Muscle layer of duodenum (tissue), 2 donors: ENCODE results near the gene GLUD2.
"Not testable (repeated sequence)": the region's sequence is repeated elsewhere in the genome, so short reads cannot be mapped to it uniquely, and the experiment has no call there.

Source experiments
- H3K27ac ChIP-seq: one replicate; pipeline ENCODE4 v1.7.0; 2013; ENCODE audit warnings: mild to moderate bottlenecking, low read length
- H3K27me3 ChIP-seq: one replicate; pipeline ENCODE4 v1.7.0; 2013; ENCODE audit warnings: low read depth, mild to moderate bottlenecking, control low read depth, low read length
- H3K36me3 ChIP-seq, 2 donors: one replicate each; pipeline ENCODE4 v1.7.0; 2013; ENCODE audit warnings: low read length in 2 of 2, control low read depth in 1 of 2, mild to moderate bottlenecking in 1 of 2; ENCODE audit not compliant: insufficient read depth in 2 of 2, control insufficient read depth in 1 of 2
- H3K4me1 ChIP-seq, 2 donors: one replicate each; pipeline ENCODE4 v1.7.0; 2013; ENCODE audit warnings: low read length in 2 of 2, mild to moderate bottlenecking in 2 of 2, control low read depth in 1 of 2, moderate library complexity in 1 of 2; ENCODE audit not compliant: insufficient read depth in 2 of 2, control insufficient read depth in 1 of 2
- H3K4me3 ChIP-seq, 2 donors: one replicate each; pipeline ENCODE4 v1.7.0; 2013; ENCODE audit warnings: low read length in 2 of 2, low read depth in 1 of 2, mild to moderate bottlenecking in 1 of 2
- H3K9me3 ChIP-seq, 2 donors: one replicate each; pipeline ENCODE4 v1.7.0; 2013; ENCODE audit warnings: low read length in 2 of 2, control low read depth in 1 of 2, mild to moderate bottlenecking in 1 of 2; ENCODE audit not compliant: control insufficient read depth in 1 of 2
- donor health status: healthy.

Gene GLUD2

DNA sequence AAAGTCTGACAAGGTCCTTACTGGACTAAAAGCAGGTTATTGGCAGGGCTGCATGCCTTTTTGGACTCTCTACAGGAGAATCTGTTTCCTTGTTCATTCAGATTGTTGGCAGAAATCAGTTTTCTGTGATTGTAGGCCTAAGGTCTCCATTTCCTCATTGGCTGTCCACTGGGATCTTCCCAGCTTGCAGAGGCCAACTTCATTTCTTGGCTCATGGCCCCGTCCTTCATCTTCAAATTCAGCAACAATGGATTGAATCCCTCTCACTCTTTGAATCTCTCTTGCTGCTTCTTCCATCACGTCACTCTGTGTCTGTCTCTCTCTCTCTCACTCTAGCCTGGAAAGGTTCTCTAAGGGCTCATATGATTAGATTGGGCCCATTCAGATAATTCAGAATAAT is 14.9 kb upstream of the GLUD2 start:
- H3K4me3 ChIP-seq: no peak overlapping the region
- no peaks in the 10 kb centered on the region for H3K9me3 ChIP-seq
- H3K27me3 ChIP-seq: no peaks in the 10 kb centered on the region
- H3K4me1 ChIP-seq: no peaks in the 10 kb centered on the region
- H3K27ac ChIP-seq: no peak overlapping the region
- no peaks in the 10 kb centered on the region for H3K36me3 ChIP-seq

DNA sequence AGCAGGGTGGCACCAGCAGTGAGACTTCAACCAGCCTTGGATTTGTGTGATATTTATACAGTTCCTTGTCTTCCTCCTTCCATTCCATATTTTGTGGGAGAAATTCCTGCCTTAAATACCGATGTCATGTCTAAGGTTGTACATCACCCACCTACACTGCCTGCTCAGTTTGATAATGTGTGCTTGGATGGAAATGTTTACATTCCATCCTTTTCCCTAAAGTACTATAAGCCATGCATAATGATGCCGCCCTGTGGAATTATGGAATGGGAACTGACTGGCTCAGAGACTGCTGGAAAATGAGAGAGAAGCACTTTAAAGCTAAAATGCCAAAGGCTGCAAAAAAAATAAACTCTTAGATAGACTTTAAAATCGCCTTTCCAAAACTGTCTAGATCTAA is 11.3 kb upstream of the GLUD2 start:
- H3K9me3 ChIP-seq: no peaks in the 10 kb centered on the region
- H3K4me1 ChIP-seq: no peaks in the 10 kb centered on the region
- no peaks in the 10 kb centered on the region for H3K27me3 ChIP-seq

DNA sequence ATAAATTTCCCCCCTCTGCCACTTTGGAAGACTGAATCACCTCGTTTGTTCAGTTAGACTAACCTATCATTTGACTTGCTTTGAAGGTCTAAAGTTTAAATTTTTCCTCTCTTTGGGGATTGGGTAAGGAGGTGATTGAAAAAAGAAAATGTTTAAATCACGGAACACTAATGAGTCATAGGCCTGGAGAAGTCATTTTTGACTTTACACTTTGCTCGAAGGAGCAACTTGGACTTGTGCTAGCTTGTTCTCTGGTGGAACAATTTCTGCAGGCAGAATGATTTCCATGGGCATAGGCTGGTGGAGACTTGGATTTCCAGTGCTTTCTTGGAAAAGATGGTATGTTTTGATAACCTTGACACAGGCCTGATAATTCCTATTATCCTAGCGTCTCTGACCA is 10.5 kb upstream of the GLUD2 start:
- Histone ChIP-seq H3K27me3 (no peaks in the 10 kb centered on the region), H3K4me1 (no peaks in the 10 kb centered on the region), H3K9me3 (no peaks in the 10 kb centered on the region), H3K36me3 (no peaks in the 10 kb centered on the region), H3K4me3 (no peak overlapping the region), H3K27ac (no peak overlapping the region)

More for the DNA sequence above, 11.3 kb upstream of the GLUD2 start:
- H3K36me3 ChIP-seq: no peaks in the 10 kb centered on the region
- no peak overlapping the region for H3K4me3 ChIP-seq
- H3K27ac ChIP-seq: no peak overlapping the region

DNA sequence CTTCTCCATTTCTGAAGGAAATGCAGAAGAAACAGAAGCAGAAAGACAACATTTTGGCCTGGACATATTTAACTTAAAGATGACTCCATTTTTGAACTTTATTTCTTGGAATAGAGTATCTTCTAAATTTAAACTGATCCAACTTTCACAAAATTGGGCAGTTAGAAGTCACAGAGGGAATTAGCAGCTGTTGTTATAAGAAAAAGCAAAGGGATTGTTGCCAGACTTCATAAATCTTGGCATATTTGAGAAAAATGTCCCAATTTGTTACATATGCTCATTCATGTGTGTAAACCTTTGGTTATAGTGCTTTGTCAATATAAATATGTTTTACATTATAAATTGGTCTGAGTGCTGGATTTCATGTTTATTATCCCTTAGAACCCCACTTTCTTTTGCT is 3.4 kb downstream of the GLUD2 start:
- Histone ChIP-seq H3K27ac (no peak overlapping the region), H3K27me3 (no peaks in the 10 kb centered on the region), H3K4me1 (no peaks in the 10 kb centered on the region), H3K4me3 (no peak overlapping the region), H3K9me3 (no peaks in the 10 kb centered on the region), H3K36me3 (no peaks in the 10 kb centered on the region)

DNA sequence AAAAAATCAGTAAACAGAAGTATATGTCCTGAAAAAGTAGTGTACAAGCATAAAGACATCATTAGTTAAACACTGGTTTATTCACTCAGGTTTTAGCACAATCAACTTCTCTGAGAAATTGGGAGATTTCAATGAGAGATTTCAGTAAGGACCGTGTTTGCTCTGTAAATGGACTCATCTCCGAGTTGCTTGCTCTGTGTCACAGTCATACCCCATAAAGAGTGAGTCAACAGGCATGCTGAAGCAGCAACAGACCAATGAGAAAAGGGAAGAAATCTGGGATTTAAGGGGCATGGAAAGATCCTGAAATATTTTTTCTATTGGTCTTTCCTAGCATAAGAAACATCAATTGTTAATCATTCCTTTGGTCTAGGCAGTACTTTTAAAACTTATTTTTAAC is 4.7 kb downstream of the GLUD2 start:
- H3K27ac ChIP-seq: no peak overlapping the region
- H3K27me3 ChIP-seq: no peaks in the 10 kb centered on the region
- no peaks in the 10 kb centered on the region for H3K36me3 ChIP-seq
- no peaks in the 10 kb centered on the region for H3K9me3 ChIP-seq
- no peak overlapping the region for H3K4me3 ChIP-seq
- no peaks in the 10 kb centered on the region for H3K4me1 ChIP-seq

DNA sequence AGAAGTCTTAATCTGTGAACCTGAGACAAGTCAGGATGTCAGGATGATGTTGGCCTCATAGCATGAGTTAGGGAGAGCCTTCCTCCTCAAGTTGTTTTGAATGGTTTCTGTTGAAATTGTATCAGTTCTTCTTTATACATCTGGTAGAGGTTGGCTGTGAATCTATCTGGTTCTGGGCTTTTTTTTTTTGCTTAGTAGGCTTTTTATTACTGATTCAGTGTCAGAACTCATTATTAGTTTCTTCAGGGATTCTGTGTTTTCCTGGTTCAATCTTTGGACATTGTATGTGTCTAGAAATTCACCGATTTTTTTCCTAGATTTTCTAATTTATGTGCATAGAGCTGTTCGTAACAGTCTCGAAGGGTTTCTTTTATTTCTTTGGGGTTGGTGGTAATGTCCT is 14.9 kb downstream of the GLUD2 start:
- Histone ChIP-seq H3K9me3 (no peaks in the 10 kb centered on the region), H3K4me3 (no peak overlapping the region), H3K36me3 (no peaks in the 10 kb centered on the region), H3K27ac (no peak overlapping the region), H3K4me1 (no peaks in the 10 kb centered on the region), H3K27me3 (no peaks in the 10 kb centered on the region)

DNA sequence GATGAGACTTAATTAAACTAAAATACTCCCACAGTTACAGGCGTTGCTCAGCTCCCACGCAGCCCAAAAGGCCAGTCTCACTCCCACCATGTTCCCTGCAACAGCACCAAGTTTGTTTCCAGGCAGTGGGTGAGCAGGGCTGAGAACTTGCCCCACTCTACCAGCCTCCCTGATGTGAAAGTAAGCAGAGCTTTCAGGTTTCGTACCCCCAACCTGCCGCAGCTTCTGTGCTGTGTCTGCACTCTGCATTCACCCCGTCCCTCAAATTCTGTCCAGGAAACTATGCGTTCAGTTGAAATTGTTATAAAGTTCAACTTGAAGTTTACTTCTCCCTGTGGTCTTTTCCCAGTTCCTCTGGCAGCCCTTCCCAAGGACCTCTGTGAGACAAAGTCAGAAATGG is 17.2 kb downstream of the GLUD2 start:
- H3K27me3 ChIP-seq: no peaks in the 10 kb centered on the region

DNA sequence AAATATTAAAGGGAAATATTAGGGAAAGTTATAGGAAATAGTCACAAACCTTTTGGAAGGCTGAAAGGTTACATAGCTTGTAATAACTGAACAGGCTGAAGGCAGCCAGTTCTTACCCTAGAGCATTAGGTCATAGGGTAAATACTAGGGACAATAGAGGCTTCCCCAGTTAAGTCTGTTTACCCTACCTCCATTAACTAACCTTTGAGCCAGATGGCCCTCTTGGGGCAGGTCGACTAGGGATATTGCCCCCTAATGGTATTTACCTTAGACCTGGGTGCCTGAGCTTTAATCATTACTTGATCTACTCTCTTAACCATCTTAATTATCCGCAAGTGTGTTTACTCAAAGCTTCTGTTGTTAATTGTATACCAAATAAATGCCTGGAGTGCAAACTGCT is 36.8 kb downstream of the GLUD2 start:
- H3K36me3 ChIP-seq, H3K27ac ChIP-seq, H3K4me3 ChIP-seq, H3K9me3 ChIP-seq, H3K4me1 ChIP-seq, H3K27me3 ChIP-seq: not testable (repeated sequence)

More for the DNA sequence above, 17.2 kb downstream of the GLUD2 start:
- H3K9me3 ChIP-seq: no peaks in the 10 kb centered on the region
- H3K27ac ChIP-seq: no peak overlapping the region
- H3K4me1 ChIP-seq: no peaks in the 10 kb centered on the region
- no peaks in the 10 kb centered on the region for H3K36me3 ChIP-seq
- no peak overlapping the region for H3K4me3 ChIP-seq

DNA sequence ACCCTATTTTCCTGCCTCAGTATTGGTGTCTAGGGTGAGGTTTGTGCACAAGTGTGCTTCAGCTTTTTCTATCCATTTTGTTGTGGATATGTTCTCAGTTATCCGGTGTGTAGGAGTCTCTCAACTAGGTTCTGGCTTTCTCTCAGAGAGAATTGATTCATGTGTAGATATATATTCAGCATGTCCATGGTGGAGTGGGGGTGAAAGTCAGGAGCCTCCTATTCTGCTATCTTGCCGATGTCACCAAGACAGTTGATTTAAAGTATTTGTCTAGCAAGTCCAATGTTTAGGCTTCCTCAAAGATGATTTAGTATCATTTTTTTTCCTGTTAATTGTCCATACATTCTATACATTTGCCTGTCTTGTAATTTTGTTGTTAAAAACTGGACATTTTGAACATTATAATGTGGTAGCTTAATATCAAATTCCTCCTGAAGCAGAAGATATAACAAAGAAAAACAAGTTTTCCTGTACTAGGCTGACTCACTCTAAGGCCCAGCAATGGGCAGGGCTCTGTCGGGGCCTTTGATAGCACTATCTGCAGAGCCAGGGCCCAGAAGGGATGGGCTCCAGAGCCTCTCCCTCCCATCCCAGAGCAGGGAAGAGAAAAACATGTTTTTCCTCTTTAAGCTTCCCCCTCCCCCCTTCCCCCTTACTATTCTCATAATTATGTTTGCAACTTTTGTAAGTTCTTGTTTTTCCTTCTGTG is 37.6 kb downstream of the GLUD2 start:
- Histone ChIP-seq H3K9me3 (no peaks in the 10 kb centered on the region), H3K4me3 (no peak overlapping the region), H3K27ac (no peak overlapping the region), H3K36me3 (no peaks in the 10 kb centered on the region), H3K27me3 (no peaks in the 10 kb centered on the region), H3K4me1 (no peaks in the 10 kb centered on the region)

DNA sequence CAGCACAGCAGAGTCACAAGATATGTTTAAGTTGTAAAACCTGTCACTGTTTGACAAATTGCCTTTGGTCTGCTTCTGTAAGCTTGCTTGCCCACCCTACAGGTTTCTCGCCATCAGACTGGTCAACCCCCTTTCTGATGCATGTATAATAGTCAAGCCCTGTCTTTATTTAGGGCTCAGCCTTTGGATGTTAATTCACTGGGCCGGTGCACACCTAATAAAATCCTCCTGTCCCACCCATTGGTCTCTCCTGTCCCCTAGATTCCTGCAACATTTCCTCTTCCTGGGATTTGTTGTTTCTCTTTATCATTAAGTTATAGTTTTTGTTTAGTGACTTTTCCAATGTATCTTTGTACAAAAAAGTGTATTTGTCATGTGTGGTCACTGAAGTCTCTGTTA is 38.2 kb downstream of the GLUD2 start:
- no peak overlapping the region for H3K4me3 ChIP-seq
- H3K27ac ChIP-seq: no peak overlapping the region
- H3K9me3 ChIP-seq: no peaks in the 10 kb centered on the region
- no peaks in the 10 kb centered on the region for H3K27me3 ChIP-seq
- H3K36me3 ChIP-seq: no peaks in the 10 kb centered on the region
- no peaks in the 10 kb centered on the region for H3K4me1 ChIP-seq

DNA sequence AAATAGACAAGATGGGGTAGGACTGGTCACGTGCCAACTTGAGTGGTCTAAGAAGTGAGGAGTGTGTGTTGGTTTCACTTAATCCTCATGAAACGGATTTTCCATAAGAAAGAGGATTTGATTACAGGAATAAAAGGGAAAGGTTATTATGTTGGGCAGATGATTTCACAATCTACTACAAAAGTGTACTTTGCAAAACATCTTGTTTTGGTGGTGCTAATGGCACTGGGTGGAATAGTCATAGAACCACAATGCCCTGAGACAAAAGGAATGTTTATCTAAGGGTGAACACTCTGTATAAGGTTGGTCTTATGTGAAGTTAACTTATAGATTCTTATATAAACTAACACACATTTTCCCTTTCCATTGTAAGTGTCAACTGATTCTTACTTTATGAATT is 45.6 kb downstream of the GLUD2 start:
- no peak overlapping the region for H3K4me3 ChIP-seq
- no peaks in the 10 kb centered on the region for H3K4me1 ChIP-seq
- no peaks in the 10 kb centered on the region for H3K27me3 ChIP-seq
- H3K36me3 ChIP-seq: no peaks in the 10 kb centered on the region
- no peak overlapping the region for H3K27ac ChIP-seq
- H3K9me3 ChIP-seq: no peaks in the 10 kb centered on the region
